Measurements from ENCODE around the gene TRIM40.

DNA sequence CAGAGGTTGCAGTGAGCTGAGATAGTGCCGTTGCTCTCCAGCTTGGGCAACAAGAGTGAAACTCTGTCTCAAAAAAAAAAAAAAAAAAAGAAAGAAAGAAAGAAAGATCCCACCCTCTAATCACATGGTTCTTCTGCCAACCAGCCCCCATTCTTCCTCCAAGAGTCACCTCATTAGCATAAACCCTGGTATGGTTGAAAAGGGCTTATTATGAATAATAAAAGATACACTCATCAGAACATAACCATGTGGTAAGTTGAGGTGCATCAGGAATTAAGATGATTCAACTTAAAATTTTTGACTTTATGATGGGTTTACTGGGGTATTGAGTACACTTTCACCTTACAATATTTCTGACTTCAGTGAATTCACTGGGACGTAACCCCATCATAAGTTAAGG lies 793 bp upstream of the TRIM40 start:
- TF ChIP-seq POLR2A (IDR thresholded peaks at IDR 0.05) = no peak
- TF ChIP-seq, protein P1, sequence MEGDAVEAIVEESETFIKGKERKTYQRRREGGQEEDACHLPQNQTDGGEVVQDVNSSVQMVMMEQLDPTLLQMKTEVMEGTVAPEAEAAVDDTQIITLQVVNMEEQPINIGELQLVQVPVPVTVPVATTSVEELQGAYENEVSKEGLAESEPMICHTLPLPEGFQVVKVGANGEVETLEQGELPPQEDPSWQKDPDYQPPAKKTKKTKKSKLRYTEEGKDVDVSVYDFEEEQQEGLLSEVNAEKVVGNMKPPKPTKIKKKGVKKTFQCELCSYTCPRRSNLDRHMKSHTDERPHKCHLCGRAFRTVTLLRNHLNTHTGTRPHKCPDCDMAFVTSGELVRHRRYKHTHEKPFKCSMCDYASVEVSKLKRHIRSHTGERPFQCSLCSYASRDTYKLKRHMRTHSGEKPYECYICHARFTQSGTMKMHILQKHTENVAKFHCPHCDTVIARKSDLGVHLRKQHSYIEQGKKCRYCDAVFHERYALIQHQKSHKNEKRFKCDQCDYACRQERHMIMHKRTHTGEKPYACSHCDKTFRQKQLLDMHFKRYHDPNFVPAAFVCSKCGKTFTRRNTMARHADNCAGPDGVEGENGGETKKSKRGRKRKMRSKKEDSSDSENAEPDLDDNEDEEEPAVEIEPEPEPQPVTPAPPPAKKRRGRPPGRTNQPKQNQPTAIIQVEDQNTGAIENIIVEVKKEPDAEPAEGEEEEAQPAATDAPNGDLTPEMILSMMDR (IDR thresholded peaks at IDR 0.05 in 4 of 5, conservative IDR thresholded peaks at IDR 0.05 in 1 of 5) = no peak
